Measurements from ENCODE around the gene AP4S1.

The AP4S1 gene

DNA sequence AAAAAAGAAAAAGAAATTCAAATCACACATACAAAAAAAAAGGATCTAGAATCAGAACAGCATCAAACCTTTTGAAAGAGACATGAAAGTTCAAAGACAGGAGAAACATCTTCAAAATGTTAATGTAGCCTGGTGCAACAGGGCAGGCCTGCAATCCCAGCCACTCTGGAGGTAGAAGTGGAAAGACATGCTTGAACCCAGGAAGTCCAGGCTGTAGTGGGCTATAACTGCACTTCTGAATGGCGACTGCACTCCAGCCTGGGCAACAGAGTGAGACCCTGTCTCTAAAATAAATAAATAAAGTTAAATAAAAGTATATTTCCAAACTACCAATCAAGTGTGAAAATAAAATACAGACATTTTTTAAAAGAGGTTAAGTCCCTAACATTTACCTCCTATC lies 18.7 kb upstream of the AP4S1 start:
- peaks cover 95% of the 10 kb centered on the region for H4K20me1 ChIP-seq

DNA sequence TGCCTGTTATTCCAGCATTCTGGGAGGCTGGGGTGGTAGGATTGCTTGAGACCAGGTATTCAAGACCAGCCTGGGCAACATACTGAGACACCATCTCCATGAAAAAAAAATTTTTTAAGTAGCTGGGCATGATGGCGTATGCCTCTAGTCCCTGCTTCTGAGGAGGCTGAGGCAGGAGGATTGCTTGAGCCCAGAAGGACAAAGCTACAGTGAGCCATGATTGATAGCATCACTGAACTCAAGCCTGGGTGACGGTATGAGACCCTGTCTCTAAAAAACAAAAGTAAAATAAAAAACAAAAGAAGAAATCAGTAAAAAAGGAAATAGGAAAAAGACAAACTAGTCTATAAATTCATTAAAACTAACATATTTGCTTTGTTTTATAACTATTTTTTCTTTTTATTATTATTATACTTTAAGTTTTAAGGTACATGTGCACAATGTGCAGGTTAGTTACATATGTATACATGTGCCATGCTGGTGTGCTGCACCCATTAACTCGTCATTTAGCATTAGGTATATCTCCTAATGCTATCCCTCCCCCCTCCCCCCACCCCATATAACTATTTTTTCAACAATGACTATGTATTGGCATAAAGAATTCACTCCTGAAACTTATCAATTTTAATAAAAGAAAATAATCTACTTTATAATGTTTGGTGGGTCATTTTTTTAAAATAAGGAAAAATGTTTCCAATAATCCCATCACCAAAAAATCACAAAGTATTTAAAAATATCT lies 15.4 kb upstream of the AP4S1 start:
- Histone ChIP-seq H3K9ac (no peak overlapping the region), H3K27ac (no peak overlapping the region), H3K27me3 (no peaks in the 10 kb centered on the region), H3K9me3 (0 out of 2 replicates have a peak, but pooled peaks cover 3% of the 10 kb centered on the region), H3K36me3 (peaks cover 74% of the 10 kb centered on the region), H4K20me1 (peaks cover 100% of the 10 kb centered on the region), H3K4me3 (no peak overlapping the region), H3K4me1 (no peaks in the 10 kb centered on the region), H3K4me2 (no peak overlapping the region)
- TF ChIP-seq Cebpa-rat (IDR thresholded peaks at IDR 0.05), result no peak

More for the DNA sequence above, 18.7 kb upstream of the AP4S1 start:
- no peak for TF ChIP-seq Cebpa-rat (IDR thresholded peaks at IDR 0.05)
- no peaks in the 10 kb centered on the region for H3K4me1 ChIP-seq
- no peak overlapping the region for H3K4me3 ChIP-seq
- peaks cover 23% of the 10 kb centered on the region for H3K9me3 ChIP-seq
- no peak overlapping the region for H3K27ac ChIP-seq
- no peak overlapping the region for H3K4me2 ChIP-seq
- no peaks in the 10 kb centered on the region for H3K27me3 ChIP-seq
- H3K9ac ChIP-seq, result no peak overlapping the region
- H3K36me3 ChIP-seq, result peaks cover 82% of the 10 kb centered on the region

DNA sequence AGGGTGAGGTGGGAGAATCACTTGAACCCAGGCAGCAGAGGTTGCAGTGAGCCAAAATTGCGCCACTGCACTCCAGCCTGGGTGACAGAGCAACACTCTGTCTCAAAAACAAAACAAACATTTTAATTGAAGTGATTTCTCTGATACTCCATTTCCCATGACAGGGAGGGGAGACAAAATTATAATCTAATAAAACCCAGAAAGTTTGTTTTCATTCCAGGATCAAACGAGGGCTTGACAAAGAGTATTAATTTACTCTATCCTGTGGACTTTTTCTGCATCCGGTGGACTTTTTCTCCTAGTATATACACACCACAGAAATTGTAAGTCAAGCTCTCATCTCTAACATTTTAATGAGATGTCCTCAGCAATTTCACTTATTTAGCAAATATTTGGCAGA lies 14.5 kb upstream of the AP4S1 start:
- Histone ChIP-seq H3K36me3 (peaks cover 65% of the 10 kb centered on the region), H3K4me3 (no peak overlapping the region), H3K27me3 (no peaks in the 10 kb centered on the region), H3K9ac (no peak overlapping the region), H4K20me1 (peaks cover 100% of the 10 kb centered on the region), H3K27ac (no peak overlapping the region), H3K4me2 (no peak overlapping the region), H3K4me1 (no peaks in the 10 kb centered on the region), H3K9me3 (0 out of 2 replicates have a peak, but pooled peaks cover 3% of the 10 kb centered on the region)
- no peak for TF ChIP-seq Cebpa-rat (IDR thresholded peaks at IDR 0.05)

DNA sequence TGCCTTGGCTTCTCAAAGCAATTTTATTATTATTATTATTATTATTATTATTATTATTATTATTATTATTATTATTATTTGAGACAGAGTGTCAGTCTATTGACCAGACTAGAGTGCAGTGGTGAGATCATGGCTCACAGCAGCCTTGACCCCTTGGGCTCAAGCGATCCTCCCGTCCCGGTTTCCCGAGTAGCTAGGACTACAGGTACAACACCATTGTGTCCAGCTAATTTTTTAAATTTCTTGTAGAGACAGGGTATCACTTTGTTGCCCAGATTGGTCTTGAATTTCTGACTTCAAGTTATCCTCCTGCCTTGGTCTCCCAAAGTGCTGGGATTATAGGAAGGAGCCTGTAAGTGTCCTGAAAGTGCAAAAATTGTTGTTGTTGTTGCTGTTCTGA lies 11.6 kb upstream of the AP4S1 start:
- 0 out of 2 replicates have a peak, but pooled peaks cover 3% of the 10 kb centered on the region for H3K9me3 ChIP-seq
- no peak overlapping the region for H3K4me3 ChIP-seq
- no peaks in the 10 kb centered on the region for H3K4me1 ChIP-seq
- H3K9ac ChIP-seq, result no peak overlapping the region
- peaks cover 52% of the 10 kb centered on the region for H3K36me3 ChIP-seq
- no peak for TF ChIP-seq Cebpa-rat (IDR thresholded peaks at IDR 0.05)
- H3K27ac ChIP-seq, result no peak overlapping the region
- peaks cover 100% of the 10 kb centered on the region for H4K20me1 ChIP-seq
- H3K27me3 ChIP-seq, result no peaks in the 10 kb centered on the region
- H3K4me2 ChIP-seq, result no peak overlapping the region

DNA sequence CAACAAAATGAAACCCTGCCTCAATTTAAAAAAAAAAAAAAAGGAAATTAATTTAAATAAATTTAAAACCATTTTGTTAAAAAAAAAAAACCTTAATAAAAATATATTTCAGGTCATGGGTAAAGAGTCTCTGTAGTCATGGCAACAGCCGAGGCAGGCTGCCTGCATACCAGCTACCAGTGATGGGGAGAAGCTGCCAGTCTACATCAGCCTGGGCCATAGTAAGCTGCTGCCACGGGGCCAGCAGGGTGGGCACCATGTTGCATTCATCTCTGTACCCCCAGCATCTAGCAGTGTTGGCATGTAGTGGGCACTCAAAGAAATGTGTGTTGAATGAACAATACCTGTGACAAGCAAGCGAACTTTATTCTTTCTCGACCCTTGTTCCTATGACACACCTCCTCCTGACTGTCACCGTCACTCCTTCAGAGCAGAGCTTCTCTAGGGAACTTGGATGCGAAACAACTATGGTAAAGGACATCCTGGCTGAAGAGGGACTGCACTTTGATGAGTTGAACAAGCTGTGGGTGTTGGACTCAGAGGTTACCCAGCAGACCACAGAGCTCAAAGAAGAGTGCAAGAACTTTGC lies 7.3 kb upstream of the AP4S1 start:
- Histone ChIP-seq H3K4me2 (no peak overlapping the region), H3K27me3 (no peaks in the 10 kb centered on the region), H3K4me3 (no peak overlapping the region), H3K36me3 (peaks cover 59% of the 10 kb centered on the region), H3K9me3 (no peaks in the 10 kb centered on the region), H4K20me1 (peaks cover 100% of the 10 kb centered on the region), H3K4me1 (no peaks in the 10 kb centered on the region; the same call in 1 of the 2 replicates), H3K9ac (no peak overlapping the region), H3K27ac (no peak overlapping the region)
- TF ChIP-seq Cebpa-rat (IDR thresholded peaks at IDR 0.05), result no peak

DNA sequence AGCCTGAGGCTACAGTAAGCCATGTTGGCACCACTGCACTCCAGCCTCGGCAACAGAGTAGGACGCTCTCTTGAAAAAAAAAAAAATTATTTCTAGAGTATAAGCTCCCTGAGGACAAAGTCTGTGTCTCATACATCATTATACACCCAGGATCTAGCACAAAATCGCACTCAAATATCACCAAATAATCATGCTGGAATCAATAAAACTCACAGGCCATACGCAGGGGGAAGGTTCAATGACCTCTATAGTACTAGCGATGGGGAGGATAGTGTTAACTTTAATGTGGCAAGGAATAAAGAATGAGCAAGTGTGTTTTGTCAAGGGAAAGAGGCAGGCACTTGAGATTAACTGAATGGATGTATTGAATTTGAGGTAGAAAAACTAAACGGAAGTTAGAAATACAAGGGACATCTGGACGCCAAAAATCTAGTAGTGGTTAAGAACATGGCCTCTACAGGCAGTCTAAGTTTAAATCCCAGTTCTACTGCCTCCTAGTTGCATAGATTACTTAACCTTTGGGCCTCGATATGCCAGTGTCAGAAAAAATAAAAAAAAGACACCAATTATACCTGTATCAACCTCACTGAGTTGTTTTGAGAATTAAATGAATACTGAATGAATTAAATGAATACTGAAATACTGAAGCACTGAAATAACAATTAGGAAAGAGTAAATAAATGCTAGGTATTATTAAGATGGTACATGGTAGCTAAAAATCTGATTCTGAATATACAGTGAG lies 4.4 kb upstream of the AP4S1 start:
- Histone ChIP-seq H3K27ac (no peak overlapping the region), H3K9ac (no peak overlapping the region), H3K4me2 (no peak overlapping the region), H3K9me3 (no peaks in the 10 kb centered on the region), H3K4me1 (peaks cover 8% of the 10 kb centered on the region), H4K20me1 (peaks cover 94% of the 10 kb centered on the region), H3K4me3 (no peak overlapping the region), H3K27me3 (no peaks in the 10 kb centered on the region), H3K36me3 (peaks cover 49% of the 10 kb centered on the region)
- no peak for TF ChIP-seq Cebpa-rat (IDR thresholded peaks at IDR 0.05)

DNA sequence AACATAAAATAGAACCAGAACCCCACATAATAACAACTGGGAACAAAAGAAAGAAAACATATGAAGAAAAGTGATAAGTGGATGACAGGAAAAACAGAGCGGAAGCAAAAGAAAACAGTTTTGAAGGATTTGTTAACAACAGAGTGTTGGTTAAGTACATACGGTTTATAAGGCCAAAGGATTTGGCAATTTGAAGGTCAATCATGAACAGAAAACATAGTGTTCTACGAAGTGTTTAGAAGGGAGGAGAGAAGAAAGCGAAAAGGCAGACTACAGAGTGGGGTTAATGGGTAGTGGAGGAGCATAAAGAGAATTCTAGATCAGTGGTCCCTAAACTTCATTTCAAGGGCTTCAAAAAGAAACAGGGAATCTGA lies 3.9 kb upstream of the AP4S1 start:
- no peak overlapping the region for H3K4me2 ChIP-seq
- peaks cover 49% of the 10 kb centered on the region for H3K36me3 ChIP-seq
- no peaks in the 10 kb centered on the region for H3K9me3 ChIP-seq
- H3K27ac ChIP-seq, result no peak overlapping the region
- no peak overlapping the region for H3K4me3 ChIP-seq
- H3K4me1 ChIP-seq, result peaks cover 8% of the 10 kb centered on the region
- TF ChIP-seq Cebpa-rat (IDR thresholded peaks at IDR 0.05), result no peak
- H4K20me1 ChIP-seq, result peaks cover 89% of the 10 kb centered on the region
- H3K27me3 ChIP-seq, result no peaks in the 10 kb centered on the region
- no peak overlapping the region for H3K9ac ChIP-seq

DNA sequence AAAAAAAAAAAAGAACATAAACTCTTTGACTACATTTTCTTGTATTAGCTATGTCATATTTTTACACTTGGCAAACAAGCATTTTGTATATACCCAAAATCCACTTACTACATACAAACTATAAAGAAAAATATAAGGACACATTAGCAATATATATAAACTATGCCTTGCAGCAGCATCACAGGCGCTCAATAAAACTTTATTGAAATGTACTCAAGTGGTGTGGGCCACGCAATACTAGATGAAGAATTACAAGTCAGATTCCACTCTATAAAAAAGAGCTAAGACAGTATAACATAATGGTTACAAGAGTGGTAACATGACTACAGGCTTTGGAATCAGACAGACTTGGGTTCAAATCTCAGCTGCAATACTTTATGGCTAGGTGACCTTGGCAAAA lies 3.1 kb upstream of the AP4S1 start:
- Histone ChIP-seq H3K27ac (no peak overlapping the region), H3K27me3 (no peaks in the 10 kb centered on the region), H3K4me1 (peaks cover 12% of the 10 kb centered on the region), H3K36me3 (peaks cover 47% of the 10 kb centered on the region), H3K4me3 (no peak overlapping the region), H3K9ac (no peak overlapping the region), H3K4me2 (no peak overlapping the region), H3K9me3 (no peaks in the 10 kb centered on the region), H4K20me1 (peaks cover 80% of the 10 kb centered on the region)
- TF ChIP-seq Cebpa-rat (IDR thresholded peaks at IDR 0.05), result no peak

DNA sequence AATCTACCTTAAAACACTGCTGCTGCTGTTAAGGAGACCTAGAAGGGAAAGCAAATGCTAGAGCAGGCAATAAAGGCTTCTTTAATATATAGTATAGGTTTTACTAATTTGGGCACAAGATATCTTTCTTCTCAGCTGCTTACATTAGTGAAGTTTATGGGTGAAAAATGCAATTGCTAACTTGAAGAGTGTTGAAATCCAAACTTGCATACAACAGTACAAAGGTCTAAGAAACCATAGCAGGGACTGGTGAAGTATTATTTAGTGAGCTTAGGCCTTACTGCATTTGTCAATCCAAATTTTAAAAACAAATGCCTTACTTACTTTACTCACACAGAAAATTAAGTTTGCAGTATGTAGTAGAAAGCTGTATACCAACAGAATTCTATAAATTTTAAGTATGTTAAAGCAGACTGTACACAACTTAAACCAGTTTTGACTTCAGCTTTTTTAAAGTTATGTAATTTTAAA lies 1.4 kb upstream of the AP4S1 start:
- Histone ChIP-seq H3K4me1 (peaks cover 15% of the 10 kb centered on the region), H3K27me3 (no peaks in the 10 kb centered on the region), H4K20me1 (peaks cover 64% of the 10 kb centered on the region), H3K27ac (no peak overlapping the region), H3K9ac (peak overlapping the region; percentile 57; the same call in 1 of the 2 replicates), H3K36me3 (peaks cover 31% of the 10 kb centered on the region), H3K4me2 (peak overlapping the region; percentile 87), H3K4me3 (peak overlapping the region; percentile 99; the same call in 1 of the 2 replicates), H3K9me3 (no peaks in the 10 kb centered on the region)
- TF ChIP-seq Cebpa-rat (IDR thresholded peaks at IDR 0.05), result no peak

All from BLaER1 (cell line).